Measurements from ENCODE around the gene SLC44A5.

Gene SLC44A5

DNA sequence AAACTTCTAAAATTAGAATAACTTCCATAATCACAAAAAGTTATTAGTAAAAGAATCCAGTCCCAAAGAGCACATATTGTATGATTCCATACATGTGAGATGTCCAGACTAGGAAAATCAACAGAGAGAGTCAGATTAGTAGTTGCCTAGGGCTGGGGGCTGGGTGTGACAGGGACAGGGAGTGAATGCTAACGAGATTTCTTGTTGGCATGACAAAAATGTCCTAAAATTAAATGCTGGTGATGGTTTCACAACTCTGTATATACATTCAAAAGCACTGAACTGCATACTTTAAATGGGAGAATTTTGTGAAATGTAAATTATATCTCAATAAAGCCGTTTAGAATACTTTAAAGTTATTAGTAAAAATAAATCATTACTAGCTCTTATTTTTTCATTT lies 92.2 kb downstream of the SLC44A5 start:
- H3K36me3 Mint-ChIP-seq (ENCODE audit: low read depth) = no peaks in the 10 kb centered on the region
- H3K27me3 Mint-ChIP-seq (ENCODE audit: low read depth, poor library complexity) = no peaks in the 10 kb centered on the region
- TF ChIP-seq, protein P1, sequence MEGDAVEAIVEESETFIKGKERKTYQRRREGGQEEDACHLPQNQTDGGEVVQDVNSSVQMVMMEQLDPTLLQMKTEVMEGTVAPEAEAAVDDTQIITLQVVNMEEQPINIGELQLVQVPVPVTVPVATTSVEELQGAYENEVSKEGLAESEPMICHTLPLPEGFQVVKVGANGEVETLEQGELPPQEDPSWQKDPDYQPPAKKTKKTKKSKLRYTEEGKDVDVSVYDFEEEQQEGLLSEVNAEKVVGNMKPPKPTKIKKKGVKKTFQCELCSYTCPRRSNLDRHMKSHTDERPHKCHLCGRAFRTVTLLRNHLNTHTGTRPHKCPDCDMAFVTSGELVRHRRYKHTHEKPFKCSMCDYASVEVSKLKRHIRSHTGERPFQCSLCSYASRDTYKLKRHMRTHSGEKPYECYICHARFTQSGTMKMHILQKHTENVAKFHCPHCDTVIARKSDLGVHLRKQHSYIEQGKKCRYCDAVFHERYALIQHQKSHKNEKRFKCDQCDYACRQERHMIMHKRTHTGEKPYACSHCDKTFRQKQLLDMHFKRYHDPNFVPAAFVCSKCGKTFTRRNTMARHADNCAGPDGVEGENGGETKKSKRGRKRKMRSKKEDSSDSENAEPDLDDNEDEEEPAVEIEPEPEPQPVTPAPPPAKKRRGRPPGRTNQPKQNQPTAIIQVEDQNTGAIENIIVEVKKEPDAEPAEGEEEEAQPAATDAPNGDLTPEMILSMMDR (IDR thresholded peaks at IDR 0.05) = no peak
- H3K9me3 Mint-ChIP-seq = no peaks in the 10 kb centered on the region
- H3K27ac Mint-ChIP-seq = no peak overlapping the region
- H3K4me3 Mint-ChIP-seq = no peak overlapping the region
- H3K4me1 Mint-ChIP-seq = peaks cover 17% of the 10 kb centered on the region
- DNase-seq = no peak

DNA sequence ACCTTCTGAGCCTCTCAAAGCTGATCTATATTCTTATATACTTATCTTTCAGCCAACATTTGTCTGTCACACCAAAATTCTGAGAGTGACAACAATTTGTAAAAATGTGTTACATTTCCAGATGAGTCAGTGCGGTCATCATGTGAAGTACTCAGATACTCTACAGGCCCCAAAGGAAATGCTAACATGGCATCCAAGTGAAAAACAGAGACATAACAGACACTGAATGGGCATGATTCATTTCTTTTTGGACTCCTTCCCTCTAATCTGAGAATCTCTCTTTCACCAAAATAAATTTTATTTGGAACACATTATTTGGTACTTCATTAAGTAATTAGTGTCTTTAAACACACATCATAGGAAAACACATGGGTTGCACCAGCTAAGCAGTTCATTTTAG lies 96.6 kb downstream of the SLC44A5 start:
- H3K27me3 Mint-ChIP-seq (ENCODE audit: low read depth, poor library complexity) = no peaks in the 10 kb centered on the region
- no peaks in the 10 kb centered on the region for H3K36me3 Mint-ChIP-seq (ENCODE audit: low read depth)
- no peak overlapping the region for H3K4me3 Mint-ChIP-seq
- peaks cover 9% of the 10 kb centered on the region for H3K9me3 Mint-ChIP-seq
- TF ChIP-seq, protein P1 (IDR thresholded peaks at IDR 0.05) = no peak
- H3K27ac Mint-ChIP-seq = no peak overlapping the region
- H3K4me1 Mint-ChIP-seq = peaks cover 12% of the 10 kb centered on the region
- DNase-seq = no peak

DNA sequence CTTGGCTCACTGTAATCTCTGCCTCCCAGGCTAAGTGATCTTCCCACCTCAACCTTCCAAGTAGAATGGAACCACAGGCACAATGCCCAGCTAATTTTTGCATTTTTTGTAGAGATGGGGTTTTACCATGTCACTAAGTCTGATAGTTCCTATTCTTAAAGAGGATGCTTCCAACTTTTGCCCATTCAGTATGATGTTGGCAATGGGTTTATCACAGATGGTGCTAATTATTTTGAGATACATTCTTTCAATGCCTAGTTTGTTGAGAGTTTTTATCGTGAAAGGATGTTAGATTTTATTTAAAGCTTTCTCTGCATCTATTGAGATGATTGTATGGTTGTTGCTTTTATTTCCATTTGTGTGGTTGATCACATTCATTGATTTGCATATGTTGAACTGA lies 103.9 kb downstream of the SLC44A5 start:
- no peak overlapping the region for H3K27ac Mint-ChIP-seq
- H3K4me1 Mint-ChIP-seq = peaks cover 8% of the 10 kb centered on the region
- TF ChIP-seq, protein P1 (IDR thresholded peaks at IDR 0.05) = no peak
- H3K4me3 Mint-ChIP-seq = no peak overlapping the region
- H3K36me3 Mint-ChIP-seq (ENCODE audit: low read depth) = no peaks in the 10 kb centered on the region
- no peak for DNase-seq
- H3K9me3 Mint-ChIP-seq = peaks cover 12% of the 10 kb centered on the region
- no peaks in the 10 kb centered on the region for H3K27me3 Mint-ChIP-seq (ENCODE audit: low read depth, poor library complexity)

DNA sequence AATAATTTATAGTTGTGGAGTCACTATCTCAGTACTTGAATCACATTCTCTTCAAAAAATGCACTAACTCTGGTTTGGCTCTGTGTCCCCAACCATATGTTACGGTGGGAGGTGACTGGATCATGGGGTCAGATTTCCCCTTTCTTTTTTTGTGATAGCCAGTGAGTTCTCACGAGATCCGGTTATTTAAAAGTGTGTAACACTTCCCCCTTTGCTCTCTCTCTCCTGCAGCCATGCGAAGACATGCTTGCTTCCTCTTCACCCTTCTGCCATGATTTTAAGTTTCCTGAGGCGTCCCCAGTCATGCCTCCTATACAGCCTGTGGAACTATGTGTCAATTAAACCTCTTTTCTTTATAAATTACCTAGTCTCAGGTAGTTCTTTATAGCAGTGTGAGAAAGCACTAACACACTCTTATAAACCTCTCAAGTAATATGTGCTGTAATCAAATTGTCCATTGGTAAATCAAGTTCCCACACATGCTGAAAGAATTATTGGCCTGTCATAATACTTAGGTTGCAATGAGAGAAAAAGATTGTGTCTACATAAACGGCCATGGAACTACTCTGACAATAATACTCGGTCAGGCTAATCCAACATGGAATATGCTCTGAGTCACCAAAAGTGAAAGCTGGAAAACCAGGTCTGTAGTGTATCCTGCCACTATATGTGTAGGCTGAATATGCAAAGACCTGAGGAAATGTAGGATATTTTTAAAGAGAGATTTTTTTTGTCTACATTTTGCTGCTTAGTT lies 107.5 kb downstream of the SLC44A5 start:
- TF ChIP-seq, protein P1 (IDR thresholded peaks at IDR 0.05) = no peak
- peak overlapping the region; percentile 74 for H3K27ac Mint-ChIP-seq
- no peak overlapping the region for H3K4me3 Mint-ChIP-seq
- H3K27me3 Mint-ChIP-seq (ENCODE audit: low read depth, poor library complexity) = no peaks in the 10 kb centered on the region
- no peaks in the 10 kb centered on the region for H3K9me3 Mint-ChIP-seq
- DNase-seq = no peak
- no peaks in the 10 kb centered on the region for H3K36me3 Mint-ChIP-seq (ENCODE audit: low read depth)
- peaks cover 8% of the 10 kb centered on the region for H3K4me1 Mint-ChIP-seq

DNA sequence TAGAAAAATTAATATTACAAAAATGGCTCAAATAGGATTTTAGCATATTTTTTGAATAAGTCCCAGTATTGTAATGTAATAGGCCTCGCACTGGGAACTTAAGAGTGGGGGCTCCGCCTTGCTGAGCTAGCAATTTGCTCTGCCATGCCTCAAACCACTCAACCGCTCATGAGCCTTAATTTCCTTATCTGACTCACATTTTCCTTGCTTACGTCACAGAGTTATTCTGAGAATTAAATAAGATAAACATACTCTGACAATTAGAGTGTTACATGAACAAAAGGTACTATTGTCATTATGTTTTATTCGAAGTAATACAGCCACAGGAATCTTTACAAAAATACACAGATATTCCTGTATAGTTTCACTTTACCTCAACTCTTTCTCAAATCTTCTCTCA lies 108.1 kb downstream of the SLC44A5 start:
- no peak overlapping the region for H3K4me3 Mint-ChIP-seq
- H3K27me3 Mint-ChIP-seq (ENCODE audit: low read depth, poor library complexity) = no peaks in the 10 kb centered on the region
- peaks cover 8% of the 10 kb centered on the region for H3K4me1 Mint-ChIP-seq
- H3K27ac Mint-ChIP-seq = peak overlapping the region; percentile 74
- H3K36me3 Mint-ChIP-seq (ENCODE audit: low read depth) = no peaks in the 10 kb centered on the region
- H3K9me3 Mint-ChIP-seq = no peaks in the 10 kb centered on the region
- TF ChIP-seq, protein P1 (IDR thresholded peaks at IDR 0.05) = no peak
- no peak for DNase-seq
